ENCODE results near the gene TEX29.

Gene TEX29

DNA sequence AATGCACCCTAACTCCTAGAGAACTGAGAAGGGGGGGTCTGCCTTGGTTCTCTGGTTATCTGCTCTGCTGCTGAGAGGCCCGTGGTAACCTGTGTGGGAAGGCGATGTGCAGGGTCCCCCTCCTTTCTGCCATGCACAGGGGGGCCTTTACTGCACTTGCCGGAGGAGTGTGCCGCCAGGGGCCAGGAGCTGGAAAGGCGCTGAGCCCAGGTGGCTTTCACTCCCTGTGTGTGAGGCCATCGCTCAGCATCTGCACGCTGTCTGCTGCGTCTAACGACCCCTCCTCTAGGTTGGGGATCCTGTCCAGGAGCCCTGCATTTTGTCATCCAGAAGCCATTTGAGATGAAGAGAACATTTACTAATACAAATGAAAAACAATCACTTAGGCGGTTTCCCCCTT lies 37.0 kb upstream of the TEX29 start:
- TF ChIP-seq, protein P1, sequence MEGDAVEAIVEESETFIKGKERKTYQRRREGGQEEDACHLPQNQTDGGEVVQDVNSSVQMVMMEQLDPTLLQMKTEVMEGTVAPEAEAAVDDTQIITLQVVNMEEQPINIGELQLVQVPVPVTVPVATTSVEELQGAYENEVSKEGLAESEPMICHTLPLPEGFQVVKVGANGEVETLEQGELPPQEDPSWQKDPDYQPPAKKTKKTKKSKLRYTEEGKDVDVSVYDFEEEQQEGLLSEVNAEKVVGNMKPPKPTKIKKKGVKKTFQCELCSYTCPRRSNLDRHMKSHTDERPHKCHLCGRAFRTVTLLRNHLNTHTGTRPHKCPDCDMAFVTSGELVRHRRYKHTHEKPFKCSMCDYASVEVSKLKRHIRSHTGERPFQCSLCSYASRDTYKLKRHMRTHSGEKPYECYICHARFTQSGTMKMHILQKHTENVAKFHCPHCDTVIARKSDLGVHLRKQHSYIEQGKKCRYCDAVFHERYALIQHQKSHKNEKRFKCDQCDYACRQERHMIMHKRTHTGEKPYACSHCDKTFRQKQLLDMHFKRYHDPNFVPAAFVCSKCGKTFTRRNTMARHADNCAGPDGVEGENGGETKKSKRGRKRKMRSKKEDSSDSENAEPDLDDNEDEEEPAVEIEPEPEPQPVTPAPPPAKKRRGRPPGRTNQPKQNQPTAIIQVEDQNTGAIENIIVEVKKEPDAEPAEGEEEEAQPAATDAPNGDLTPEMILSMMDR (IDR thresholded peaks at IDR 0.05; ENCODE audit: extremely low read depth, missing control alignments) = no peak
- no peak for DNase-seq (ENCODE audit: low spot score)

DNA sequence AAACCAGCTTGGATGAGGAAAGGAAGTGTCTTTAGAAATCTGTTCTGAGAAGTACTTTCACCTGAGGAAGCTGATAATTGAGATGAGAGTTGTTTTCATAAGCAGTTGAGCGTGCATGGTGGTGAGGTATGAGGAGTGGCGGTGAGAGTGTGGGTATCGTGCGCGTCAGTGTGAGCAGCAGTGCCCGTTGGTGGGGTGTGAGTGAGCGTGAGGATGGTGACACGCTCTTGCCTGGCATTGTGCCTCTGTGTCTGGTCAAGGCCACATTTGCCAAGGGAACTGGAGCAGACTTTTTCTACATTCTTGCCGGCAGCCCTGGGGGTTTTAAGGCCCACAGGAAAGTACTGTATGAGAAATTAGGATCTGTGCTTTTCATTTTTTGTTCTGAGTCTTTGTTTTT lies 36.5 kb upstream of the TEX29 start:
- TF ChIP-seq, protein P1 (IDR thresholded peaks at IDR 0.05; ENCODE audit: extremely low read depth, missing control alignments) = no peak
- DNase-seq (ENCODE audit: low spot score) = no peak

GRCh38 chr13:111284565-111284964 lies 35.9 kb upstream of the TEX29 start:
- TF ChIP-seq, protein P1 (IDR thresholded peaks at IDR 0.05; ENCODE audit: extremely low read depth, missing control alignments) = no peak
- DNase-seq (ENCODE audit: low spot score) = no peak

- no peak for DNase-seq (ENCODE audit: low spot score)
- TF ChIP-seq, protein P1 (IDR thresholded peaks at IDR 0.05; ENCODE audit: extremely low read depth, missing control alignments) = no peak
These were observed 34.3 kb upstream of the TEX29 start for GRCh38 chr13:111286162-111286561.

GRCh38 chr13:111286749-111287148 lies 33.7 kb upstream of the TEX29 start:
- TF ChIP-seq, protein P1 (IDR thresholded peaks at IDR 0.05; ENCODE audit: extremely low read depth, missing control alignments) = no peak
- no peak for DNase-seq (ENCODE audit: low spot score)

- DNase-seq (ENCODE audit: low spot score) = no peak
- TF ChIP-seq, protein P1 (IDR thresholded peaks at IDR 0.05; ENCODE audit: extremely low read depth, missing control alignments) = no peak
These were observed 33.2 kb upstream of the TEX29 start for GRCh38 chr13:111287201-111287600.

GRCh38 chr13:111288276-111288675 lies 32.2 kb upstream of the TEX29 start:
- TF ChIP-seq, protein P1 (IDR thresholded peaks at IDR 0.05; ENCODE audit: extremely low read depth, missing control alignments) = no peak
- no peak for DNase-seq (ENCODE audit: low spot score)

All from GM20000 (cell line).